Heart right ventricle (tissue), 16 donors: ENCODE results near the gene CSMD2. TPM values are rescaled to one million over a fixed set of nuclear protein-coding genes. Genes with fewer than 3 reads are reported as not detected.

ENCODE experiments used
- ATAC-seq, 8 donors: fragments of 200-7000 bp; cut with Tn5 transposase; one replicate each; pipeline ENCODE4 v1.9.1; 2020; ENCODE audit warnings: mild to moderate bottlenecking in 8 of 8, moderate library complexity in 8 of 8, moderate number of reproducible peaks in 1 of 8
- DNase-seq, 2 donors: peaks; one replicate each; pipeline ENCODE4 v3.0.0-alpha.2; 2020
- H3K27ac ChIP-seq, 10 donors: fragments of 200-600 bp; sonication (generic) in 2 of 10; one replicate each; pipeline versions ENCODE4 v1.5.0 to v1.8.0; 2020 to 2022; ENCODE audit warnings: mild to moderate bottlenecking in 3 of 10
- H3K27me3 ChIP-seq, 7 donors: fragments of 200-600 bp; one replicate each; pipeline ENCODE4 v1.8.0; 2021 to 2022; ENCODE audit warnings: mild to moderate bottlenecking in 2 of 7
- H3K36me3 ChIP-seq, 9 donors: fragments of 200-600 bp; sonication (generic) in 1 of 9; one replicate each; pipeline versions ENCODE4 v1.5.0 to v1.8.0; 2020 to 2022; ENCODE audit warnings: mild to moderate bottlenecking in 2 of 9
- H3K4me1 ChIP-seq, 9 donors: fragments of 200-600 bp; sonication (generic) in 1 of 9; one replicate each; pipeline versions ENCODE4 v1.5.0 to v1.8.0; 2020 to 2022; ENCODE audit warnings: mild to moderate bottlenecking in 4 of 9
- H3K4me3 ChIP-seq, 10 donors: fragments of 200-600 bp; sonication (generic) in 2 of 10; one replicate each; pipeline versions ENCODE4 v1.5.0 to v1.8.0; 2020 to 2022; ENCODE audit warnings: mild to moderate bottlenecking in 7 of 10, moderate library complexity in 2 of 10
- H3K9me3 ChIP-seq, 11 donors: fragments of 200-600 bp in 10 of 11; sonication (generic) in 2 of 11; one replicate each; pipeline versions ENCODE4 v1.5.0 to v1.8.0; 2013 to 2022; ENCODE audit warnings: mild to moderate bottlenecking in 2 of 11, control low read depth in 1 of 11, moderate library complexity in 1 of 11
- WGBS, 2 donors: extraction: QIAGEN DNeasy Blood & Tissue Kit; methylation state at CpG; one replicate each; pipeline ENCODE4 v1.1.7; 2013; ENCODE audit warnings: inconsistent platforms in 1 of 2; 5-methylcytosine and 5-hydroxymethylcytosine counted together
- intact Hi-C, 10 donors: fragments of 100-400 bp; cut with DNase I; formaldehyde crosslinking; loops; one replicate each; pipeline versions ENCODE4 v1.11.1 to v1.14.2; 2022
- polyA plus RNA-seq, 2 donors: library from polyadenylated mRNA; stranded (reverse); fragments of 200-250 nt; gene quantifications; one replicate each; pipeline ENCODE4 v1.2.3, GENCODE V29; 2013
- total RNA-seq, 10 donors: library from RNA; stranded (reverse); fragmentation: NEBNext Ultra II Directional in 3 of 10; extraction: Animal tissue kit (Norgen Biotek cat#: 25700) in 3 of 10; gene quantifications; one replicate each; pipeline versions ENCODE4 v1.2.1 to v1.2.4, GENCODE V29; 2021 to 2023
- TF ChIP-seq, protein P1 (sequence below), 9 donors: fragments of 200-600 bp; sonication (generic) in 2 of 9; IDR thresholded peaks; one replicate each; pipeline versions ENCODE4 v1.5.0 to v1.8.0; 2021 to 2022; ENCODE audit warnings: antibody characterized with exemption in 9 of 9, mild to moderate bottlenecking in 5 of 9, moderate library complexity in 1 of 9
- donor health status: Arrhythmogenic right ventricular cardiomyopathy.
- donor health status: ischemic (EF 13 %, LVEDD 7.1; RV severe dilation, severe dysfunction).
- donor health status: healthy with polysubstance abuse.
- donor health status: DM: no; HTN: yes; CAD: no.
- donor health status: DM: no; HTN: no; CAD: no.
- donor health status: ischemic (EF 25% LVEDD 6.9; RV normal size, moderate dysfunction).
- donor health status: ischemic (EF 25% LVEDD 5.7; RV mildly dilated, moderate dysfunction).
- donor health status: healthy.
- donor health status: DM: yes; HTN: yes; CAD: no.
- donor health status: Ischemic cardiomyopathy.
- donor health status: ischemic (EF 35%, LVEDD 5.7; RV mildly dilated, moderate dysfunction).
- donor health status: nonischemic (EF 11% LVEDD 7.7; RV severe dilation, severe dysfunction).
- donor health status: DM: yes; HTN: yes; CAD: no.
- donor health status: PGD.
- donor health status: ischemic (EF 29% LVEDD 5.4; RV normal size, mild dysfunction).
- donor health status: nonischemic (EF 23%, LVEDD 6.1; RV moderate dilation, normal function).

Gene CSMD2
- total and polyA plus RNA-seq, 12 donors, result 0.04 to 0.97 (median 0.14) TPM; not detected in 1

GRCh38 chr1:33711511-33711910 lies 453.5 kb downstream of the CSMD2 start:
- H3K36me3 ChIP-seq, result no peaks in the 10 kb centered on the region
- no peak overlapping the region for H3K4me3 ChIP-seq
- intact Hi-C loops, result no loop called here
- no peaks in the 10 kb centered on the region for H3K4me1 ChIP-seq
- WGBS, 2 donors, result 59 to 63% methylated on average over 6 of the region's 6 CpGs
- DNase-seq, result no peak
- no peak for ATAC-seq
- H3K9me3 ChIP-seq, result no peaks in the 10 kb centered on the region
- no peak overlapping the region for H3K27ac ChIP-seq
- TF ChIP-seq, protein P1, sequence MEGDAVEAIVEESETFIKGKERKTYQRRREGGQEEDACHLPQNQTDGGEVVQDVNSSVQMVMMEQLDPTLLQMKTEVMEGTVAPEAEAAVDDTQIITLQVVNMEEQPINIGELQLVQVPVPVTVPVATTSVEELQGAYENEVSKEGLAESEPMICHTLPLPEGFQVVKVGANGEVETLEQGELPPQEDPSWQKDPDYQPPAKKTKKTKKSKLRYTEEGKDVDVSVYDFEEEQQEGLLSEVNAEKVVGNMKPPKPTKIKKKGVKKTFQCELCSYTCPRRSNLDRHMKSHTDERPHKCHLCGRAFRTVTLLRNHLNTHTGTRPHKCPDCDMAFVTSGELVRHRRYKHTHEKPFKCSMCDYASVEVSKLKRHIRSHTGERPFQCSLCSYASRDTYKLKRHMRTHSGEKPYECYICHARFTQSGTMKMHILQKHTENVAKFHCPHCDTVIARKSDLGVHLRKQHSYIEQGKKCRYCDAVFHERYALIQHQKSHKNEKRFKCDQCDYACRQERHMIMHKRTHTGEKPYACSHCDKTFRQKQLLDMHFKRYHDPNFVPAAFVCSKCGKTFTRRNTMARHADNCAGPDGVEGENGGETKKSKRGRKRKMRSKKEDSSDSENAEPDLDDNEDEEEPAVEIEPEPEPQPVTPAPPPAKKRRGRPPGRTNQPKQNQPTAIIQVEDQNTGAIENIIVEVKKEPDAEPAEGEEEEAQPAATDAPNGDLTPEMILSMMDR (IDR thresholded peaks at IDR 0.05), result no peak
- peaks cover 0 to 40% (median 29%) of the 10 kb centered on the region in 7 donors for H3K27me3 ChIP-seq

DNA sequence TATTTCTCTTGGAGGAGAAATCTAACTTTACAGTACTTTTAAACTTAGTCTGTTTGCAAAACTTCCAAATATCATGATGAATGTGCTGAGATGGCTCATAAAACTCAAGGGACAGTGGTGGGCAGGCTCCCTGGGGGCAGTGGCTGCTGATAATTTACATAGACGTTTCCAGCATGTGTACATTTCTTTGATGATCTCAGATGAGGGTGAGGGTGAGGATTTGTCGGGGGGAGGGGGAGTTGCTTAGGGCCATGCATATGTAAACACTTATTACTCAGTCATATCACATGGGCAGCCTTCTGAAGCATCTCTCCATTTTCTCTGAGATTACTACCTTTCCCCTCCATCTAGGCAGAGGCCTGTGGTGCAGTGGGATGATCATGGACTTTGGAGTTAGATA lies 454.1 kb downstream of the CSMD2 start:
- intact Hi-C loops, result no loop called here
- Histone ChIP-seq H3K9me3 (no peaks in the 10 kb centered on the region), H3K27ac (no peak overlapping the region), H3K4me3 (no peak overlapping the region), H3K36me3 (no peaks in the 10 kb centered on the region), H3K4me1 (no peaks in the 10 kb centered on the region), H3K27me3 (peaks cover 0 to 46% (median 27%) of the 10 kb centered on the region in 7 donors)
- TF ChIP-seq, protein P1 (IDR thresholded peaks at IDR 0.05), result no peak
- ATAC-seq, result no peak
- DNase-seq, result no peak
- 42 to 60% methylated on average over 2 of the region's 2 CpGs for WGBS, 2 donors

DNA sequence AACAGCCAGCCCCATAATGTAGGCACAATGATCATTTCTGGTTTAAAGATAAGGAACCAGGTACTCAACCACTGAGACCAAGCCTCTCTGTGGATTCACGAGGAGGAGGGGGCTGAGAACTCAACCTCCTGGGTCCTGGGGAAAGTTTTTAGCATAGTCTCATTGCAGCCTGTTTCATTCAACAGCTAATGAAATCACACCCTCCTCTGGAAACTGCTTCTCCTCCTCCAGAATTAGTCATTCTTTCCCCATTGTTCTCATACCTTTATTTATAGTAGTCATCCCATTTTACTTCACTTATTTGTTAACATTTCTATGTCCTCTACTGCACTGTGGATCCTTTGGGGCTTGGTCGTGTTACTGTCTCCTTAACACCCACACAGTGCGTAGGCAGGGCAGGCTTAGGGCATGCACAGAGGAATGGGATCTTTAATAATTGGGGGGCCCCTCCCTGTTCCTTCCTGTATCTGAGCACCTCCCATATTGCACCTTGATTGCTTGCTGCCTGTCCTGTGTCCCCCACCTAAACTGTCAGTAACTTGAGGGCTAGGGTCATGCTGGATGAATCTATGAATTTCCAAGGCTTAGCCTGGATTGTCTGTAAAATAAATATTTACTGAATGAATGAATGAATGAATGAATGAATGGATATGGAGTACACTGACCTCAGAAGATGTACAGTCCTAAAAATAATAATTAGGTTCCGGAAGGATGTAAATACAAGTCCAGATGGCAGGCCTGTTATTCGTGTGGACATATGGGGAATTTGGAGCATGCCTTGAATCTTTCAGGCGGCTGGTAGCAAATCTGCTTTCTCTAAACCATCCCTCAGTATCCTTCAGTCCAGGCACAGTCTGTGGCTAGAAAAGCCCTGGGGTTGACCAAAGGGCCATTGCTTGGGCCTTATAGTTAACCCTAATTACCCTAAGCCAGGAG lies 455.0 kb downstream of the CSMD2 start:
- no peaks in the 10 kb centered on the region for H3K4me1 ChIP-seq
- no peak for ATAC-seq

DNA sequence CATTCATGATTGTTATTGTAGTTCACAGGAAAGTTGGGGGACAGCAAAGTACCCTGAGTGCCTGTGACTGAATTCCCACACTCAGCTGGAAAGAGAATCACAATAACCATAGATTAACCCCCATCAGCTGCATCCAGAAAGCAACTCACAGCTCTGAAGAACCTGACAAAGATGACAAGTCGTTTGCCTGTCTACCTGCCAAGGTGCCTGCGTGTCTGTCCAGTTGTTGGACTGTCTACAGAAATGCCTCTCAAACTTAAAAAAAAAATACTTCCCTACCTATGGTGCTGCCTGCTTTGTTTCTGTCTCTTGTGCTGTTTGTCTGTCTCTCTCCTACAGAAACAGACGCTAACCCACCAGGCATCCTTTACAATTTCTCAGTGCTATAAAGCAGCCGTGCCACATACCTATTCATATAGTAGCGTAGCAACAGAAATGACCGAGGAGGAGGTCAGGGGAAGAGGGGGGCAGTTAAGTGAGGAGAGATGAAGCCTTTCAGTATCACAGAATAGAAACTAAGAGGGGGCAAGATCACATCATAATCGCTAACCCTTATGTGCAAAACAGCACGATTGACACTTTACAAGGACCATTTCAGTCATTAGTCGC lies 455.8 kb downstream of the CSMD2 start:
- no peaks in the 10 kb centered on the region for H3K36me3 ChIP-seq
- peaks cover 0 to 46% (median 17%) of the 10 kb centered on the region in 7 donors for H3K27me3 ChIP-seq
- H3K9me3 ChIP-seq, result no peaks in the 10 kb centered on the region
- TF ChIP-seq, protein P1 (IDR thresholded peaks at IDR 0.05), result no peak
- ATAC-seq (no peak), DNase-seq (no peak)
- H3K27ac ChIP-seq, result no peak overlapping the region
- no peaks in the 10 kb centered on the region for H3K4me1 ChIP-seq
- H3K4me3 ChIP-seq, result no peak overlapping the region
- intact Hi-C loops, result no loop called here
- 83 to 85% methylated on average over 9 of the region's 9 CpGs for WGBS, 2 donors

More for the DNA sequence above, 455.0 kb downstream of the CSMD2 start:
- Histone ChIP-seq H3K9me3 (no peaks in the 10 kb centered on the region), H3K36me3 (no peaks in the 10 kb centered on the region), H3K27me3 (peaks cover 0 to 47% (median 17%) of the 10 kb centered on the region in 7 donors), H3K4me3 (no peak overlapping the region), H3K27ac (no peak overlapping the region)
- WGBS, 2 donors, result 68 to 69% methylated on average over 6 of the region's 6 CpGs
- intact Hi-C loops, result no loop called here
- DNase-seq, result no peak
- TF ChIP-seq, protein P1 (IDR thresholded peaks at IDR 0.05), result no peak
